Nephron (organoid): ENCODE measurements around the gene RAB11FIP5.

Experiments used
- H3K27ac Mint-ChIP-seq, 3 experiments: 2 replicates each; pipeline ENCODE4 v1.8.0; 2020; ENCODE audit warnings: mixed read lengths in 3 of 3, mild to moderate bottlenecking in 2 of 3, moderate library complexity in 1 of 3
- H3K27me3 Mint-ChIP-seq: 2 replicates; pipeline ENCODE4 v1.8.0; 2021; ENCODE audit warnings: low read depth, mild to moderate bottlenecking, moderate library complexity, mixed read lengths
- H3K36me3 Mint-ChIP-seq: 2 replicates; pipeline ENCODE4 v1.8.0; 2020; ENCODE audit warnings: low read depth, mixed read lengths
- H3K4me1 Mint-ChIP-seq: 2 replicates; pipeline ENCODE4 v1.8.0; 2020; ENCODE audit warnings: mixed read lengths
- H3K4me3 Mint-ChIP-seq, 3 experiments: 2 replicates each; pipeline ENCODE4 v1.8.0; 2020; ENCODE audit warnings: mild to moderate bottlenecking in 3 of 3, mixed read lengths in 3 of 3, moderate library complexity in 2 of 3
- H3K9me3 Mint-ChIP-seq: 2 replicates; pipeline ENCODE4 v1.8.0; 2020; ENCODE audit warnings: mixed read lengths
- CTCF ChIP-seq, 3 experiments: fragments of 200-600 bp; sonication (generic); IDR thresholded peaks; one replicate each; pipeline ENCODE4 v1.5.0; 2021; ENCODE audit warnings: antibody characterized with exemption in 3 of 3; ENCODE audit not compliant: unreplicated experiment in 3 of 3

RAB11FIP5 gene

GRCh38 chr2:73110168-73111072 is 2.3 kb downstream of the RAB11FIP5 start:
- Mint-ChIP-seq H3K36me3 (no peaks in the 10 kb centered on the region), H3K27ac (peak overlapping the region in 2 of 3 experiments; percentile 84 to 92), H3K9me3 (no peaks in the 10 kb centered on the region), H3K4me3 (peak overlapping the region; percentile 87 to 95 (median 92)), H3K4me1 (peaks cover 22% of the 10 kb centered on the region), H3K27me3 (peaks cover 34% of the 10 kb centered on the region)
- TF ChIP-seq CTCF (IDR thresholded peaks at IDR 0.05; ENCODE audit: unreplicated experiment in 3 of 3), result no peak

- no peaks in the 10 kb centered on the region for H3K36me3 Mint-ChIP-seq
- peaks cover 28% of the 10 kb centered on the region for H3K27me3 Mint-ChIP-seq
- no peaks in the 10 kb centered on the region for H3K9me3 Mint-ChIP-seq
- peak overlapping the region in 2 of 3 experiments; percentile 22 to 87 for H3K4me3 Mint-ChIP-seq
- peaks cover 22% of the 10 kb centered on the region for H3K4me1 Mint-ChIP-seq
- H3K27ac Mint-ChIP-seq, result no peak overlapping the region
- TF ChIP-seq CTCF (IDR thresholded peaks at IDR 0.05; ENCODE audit: unreplicated experiment in 3 of 3), result no peak
These were observed 3.1 kb downstream of the RAB11FIP5 start for GRCh38 chr2:73109431-73110167.

- H3K9me3 Mint-ChIP-seq, result no peaks in the 10 kb centered on the region
- peaks cover 22% of the 10 kb centered on the region for H3K27me3 Mint-ChIP-seq
- no peak for TF ChIP-seq CTCF (IDR thresholded peaks at IDR 0.05; ENCODE audit: unreplicated experiment in 3 of 3)
- H3K4me1 Mint-ChIP-seq, result peaks cover 22% of the 10 kb centered on the region
- no peak overlapping the region for H3K27ac Mint-ChIP-seq
- no peaks in the 10 kb centered on the region for H3K36me3 Mint-ChIP-seq
- peak overlapping the region in 1 of 3 experiments; percentile 10 for H3K4me3 Mint-ChIP-seq
These were observed 5.4 kb downstream of the RAB11FIP5 start for GRCh38 chr2:73107211-73107926.

GRCh38 chr2:73106791-73107190 is 6.0 kb downstream of the RAB11FIP5 start:
- peaks cover 19% of the 10 kb centered on the region for H3K27me3 Mint-ChIP-seq
- H3K4me3 Mint-ChIP-seq, result no peak overlapping the region

GRCh38 chr2:73105511-73105971 is 7.2 kb downstream of the RAB11FIP5 start:
- no peak for TF ChIP-seq CTCF (IDR thresholded peaks at IDR 0.05; ENCODE audit: unreplicated experiment in 3 of 3)
- H3K9me3 Mint-ChIP-seq, result no peaks in the 10 kb centered on the region
- H3K4me3 Mint-ChIP-seq, result no peak overlapping the region
- H3K36me3 Mint-ChIP-seq, result no peaks in the 10 kb centered on the region
- H3K27ac Mint-ChIP-seq, result no peak overlapping the region
- H3K27me3 Mint-ChIP-seq, result peaks cover 7% of the 10 kb centered on the region
- peaks cover 7% of the 10 kb centered on the region for H3K4me1 Mint-ChIP-seq

More at GRCh38 chr2:73106791-73107190, 6.0 kb downstream of the RAB11FIP5 start:
- H3K36me3 Mint-ChIP-seq, result no peaks in the 10 kb centered on the region
- no peak for TF ChIP-seq CTCF (IDR thresholded peaks at IDR 0.05; ENCODE audit: unreplicated experiment in 3 of 3)
- H3K4me1 Mint-ChIP-seq, result peaks cover 18% of the 10 kb centered on the region
- H3K9me3 Mint-ChIP-seq, result no peaks in the 10 kb centered on the region
- no peak overlapping the region for H3K27ac Mint-ChIP-seq
